Glomerular visceral epithelial cell (primary cell): ENCODE results near the gene HOXB13.

Experiments used
- DNase-seq: peaks from one replicate; pipeline ENCODE4 v3.0.0-alpha.2; 2016; ENCODE audit errors: extremely low spot score

HOXB13 gene

DNA sequence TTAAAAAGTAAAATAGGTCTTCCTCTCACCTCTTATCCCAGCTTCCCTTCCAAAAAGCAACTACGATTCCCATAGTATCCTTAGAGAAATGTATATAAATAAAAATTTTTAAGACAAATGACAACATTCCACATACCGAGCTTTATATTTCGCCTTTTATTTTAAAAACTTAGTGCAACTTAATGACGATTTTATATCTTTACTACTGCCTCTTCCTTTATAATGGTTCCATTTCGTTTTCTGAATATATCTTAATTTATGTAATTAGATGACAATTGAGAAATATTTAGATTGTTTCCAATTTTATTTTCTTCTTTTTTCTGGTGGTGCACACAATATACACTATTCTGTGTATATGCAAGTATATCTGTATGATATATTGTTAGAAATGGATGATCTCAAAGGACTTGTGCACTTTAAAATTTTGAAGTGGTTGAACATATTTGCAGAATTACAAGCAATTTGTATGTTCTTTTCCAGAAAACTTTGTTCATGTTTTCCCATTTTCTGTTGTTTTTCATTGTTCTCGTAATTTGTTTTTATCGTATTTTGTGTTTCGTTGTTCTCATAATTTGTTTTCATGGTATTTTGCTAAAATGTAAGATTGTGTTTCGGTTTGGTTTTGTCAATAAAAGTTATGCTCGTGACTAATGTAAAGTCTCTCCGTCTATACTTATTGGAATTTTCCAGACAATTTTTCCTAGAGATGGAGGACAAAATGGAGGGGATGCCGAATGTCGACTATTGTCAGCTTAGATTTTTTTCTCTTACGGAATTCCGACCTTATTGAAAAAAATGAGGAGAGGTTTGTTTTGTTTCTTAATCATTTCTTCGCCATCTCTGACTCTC is 20.4 kb upstream of the HOXB13 start:
- no peak for DNase-seq

DNA sequence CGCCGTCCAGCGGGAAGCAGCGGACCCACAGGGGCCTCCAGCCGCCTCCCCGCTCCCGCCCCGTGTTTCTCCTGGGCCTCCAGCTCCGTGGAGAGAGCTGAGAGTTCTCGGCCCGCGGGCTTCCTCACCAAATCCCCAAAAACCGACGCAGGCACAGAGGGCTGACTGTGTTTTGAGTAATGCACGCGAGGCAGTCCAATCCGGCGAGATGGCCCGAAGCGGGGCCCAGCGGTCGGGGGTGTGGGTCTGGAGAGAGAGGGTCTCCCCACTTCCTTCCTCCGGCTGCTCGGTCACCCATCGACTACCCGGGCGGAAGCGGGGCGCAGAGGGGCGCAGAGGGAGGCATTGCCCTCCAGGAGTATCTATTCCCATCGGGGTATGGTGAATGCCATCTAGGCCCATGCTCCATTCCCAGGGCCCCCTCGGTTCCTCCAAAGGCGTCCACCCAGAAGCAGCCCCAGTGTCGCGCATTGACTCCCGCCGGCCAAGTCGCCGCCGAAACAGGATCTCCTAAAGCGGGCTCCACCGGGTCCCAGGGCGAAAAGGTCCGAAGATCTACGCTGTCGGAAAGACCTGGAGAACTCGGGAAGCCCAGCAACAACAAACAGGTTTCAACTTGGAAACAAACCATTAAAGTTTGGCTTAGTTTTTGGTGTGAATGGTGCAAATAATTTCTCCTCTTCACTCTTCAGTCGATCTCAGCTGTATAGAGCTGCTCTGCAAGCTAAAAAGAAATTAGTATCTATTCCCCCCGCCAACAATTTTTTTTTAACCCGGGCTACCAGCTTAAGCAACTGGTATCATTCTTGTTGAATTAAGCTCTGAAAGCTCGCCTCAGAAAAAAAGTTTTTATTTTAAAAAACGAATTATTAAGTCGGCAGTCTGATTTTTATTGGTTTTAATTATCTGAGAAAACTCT is 19.2 kb upstream of the HOXB13 start:
- no peak for DNase-seq

DNA sequence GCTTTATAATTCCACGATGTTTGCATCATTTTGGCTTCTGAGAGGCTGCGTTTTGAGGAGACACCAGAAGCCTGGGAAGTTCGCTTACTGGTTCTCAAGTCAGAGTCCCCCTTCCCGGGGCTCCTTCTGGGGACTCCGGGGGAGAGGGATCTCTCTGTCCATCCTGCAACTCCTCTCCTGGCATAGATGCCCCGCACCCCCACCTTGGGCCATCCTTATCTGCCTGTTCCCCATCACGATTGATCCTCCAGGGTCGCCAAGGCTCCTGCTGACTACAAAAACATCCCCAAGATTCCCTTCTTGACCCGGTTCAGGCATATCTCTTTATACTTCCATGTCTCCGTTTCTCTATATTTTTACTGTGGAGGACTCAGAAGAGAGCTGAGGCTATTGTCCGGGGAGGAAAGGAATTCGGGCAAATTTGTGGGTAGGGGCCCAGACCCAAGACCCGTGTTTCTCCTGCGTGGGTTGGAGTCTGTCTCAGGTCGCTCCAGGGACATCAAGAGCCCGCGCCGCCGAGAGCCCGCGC is 18.4 kb upstream of the HOXB13 start:
- no peak for DNase-seq

DNA sequence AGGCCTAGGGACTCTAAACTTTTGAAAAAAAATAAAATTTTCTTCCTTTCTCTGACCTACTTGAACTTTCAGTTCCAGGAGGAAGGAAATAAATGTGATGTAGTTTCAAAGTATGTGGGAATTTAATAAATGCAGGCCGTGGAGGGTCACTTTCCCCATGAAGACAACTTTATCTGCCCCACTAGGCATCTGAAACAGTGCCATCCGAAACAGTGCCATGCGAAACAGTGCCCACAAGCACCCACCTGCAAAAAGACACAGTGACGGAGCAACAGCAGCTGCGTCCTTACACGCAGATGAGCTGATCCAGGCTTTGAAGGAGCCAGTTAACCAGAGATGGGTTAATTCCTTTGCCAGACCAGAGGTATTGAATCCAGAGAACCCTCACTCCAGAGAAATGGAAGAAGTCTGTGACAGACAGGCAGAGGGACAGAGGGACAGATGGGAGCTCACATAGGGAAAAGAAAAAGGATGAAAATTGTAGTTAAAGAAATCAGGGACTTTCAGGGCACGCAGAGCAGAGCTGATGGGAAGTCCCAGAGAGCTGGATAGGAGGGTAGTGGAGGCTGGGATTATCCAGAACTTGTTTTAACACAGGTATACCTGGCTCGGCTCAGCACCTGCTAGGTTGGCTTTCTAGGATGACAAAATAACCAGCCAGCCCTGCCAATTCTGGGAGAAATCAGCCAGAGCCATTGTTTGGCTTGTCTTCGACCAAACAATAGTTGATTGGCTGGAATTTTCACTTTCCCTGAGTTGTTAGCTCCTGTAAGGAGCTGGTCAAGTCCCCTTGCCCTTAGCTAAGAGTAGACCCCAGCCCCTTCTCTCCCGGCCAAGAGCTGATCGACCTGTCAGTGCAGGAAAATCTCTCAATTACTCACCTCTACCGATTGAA is 17.1 kb upstream of the HOXB13 start:
- no peak for DNase-seq

DNA sequence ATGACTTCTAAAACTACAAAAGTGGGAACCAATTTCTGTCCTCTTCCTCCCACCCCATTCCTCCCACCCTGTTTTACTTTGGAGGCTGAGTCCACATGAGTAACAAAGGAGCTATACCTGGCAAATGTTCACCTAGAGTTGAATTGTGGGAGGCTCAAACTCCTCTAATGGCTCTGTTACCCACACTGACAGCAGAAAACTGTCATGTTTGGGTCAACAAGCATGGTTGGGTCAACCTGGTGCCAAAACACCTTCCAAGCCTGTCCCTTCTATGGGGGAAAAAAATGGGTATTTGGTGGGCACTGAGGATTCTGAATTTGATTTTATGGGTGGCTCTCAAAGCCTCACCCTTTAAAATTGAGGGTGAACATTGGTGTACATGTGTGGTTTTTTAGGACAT is 12.0 kb upstream of the HOXB13 start:
- DNase-seq, result no peak

DNA sequence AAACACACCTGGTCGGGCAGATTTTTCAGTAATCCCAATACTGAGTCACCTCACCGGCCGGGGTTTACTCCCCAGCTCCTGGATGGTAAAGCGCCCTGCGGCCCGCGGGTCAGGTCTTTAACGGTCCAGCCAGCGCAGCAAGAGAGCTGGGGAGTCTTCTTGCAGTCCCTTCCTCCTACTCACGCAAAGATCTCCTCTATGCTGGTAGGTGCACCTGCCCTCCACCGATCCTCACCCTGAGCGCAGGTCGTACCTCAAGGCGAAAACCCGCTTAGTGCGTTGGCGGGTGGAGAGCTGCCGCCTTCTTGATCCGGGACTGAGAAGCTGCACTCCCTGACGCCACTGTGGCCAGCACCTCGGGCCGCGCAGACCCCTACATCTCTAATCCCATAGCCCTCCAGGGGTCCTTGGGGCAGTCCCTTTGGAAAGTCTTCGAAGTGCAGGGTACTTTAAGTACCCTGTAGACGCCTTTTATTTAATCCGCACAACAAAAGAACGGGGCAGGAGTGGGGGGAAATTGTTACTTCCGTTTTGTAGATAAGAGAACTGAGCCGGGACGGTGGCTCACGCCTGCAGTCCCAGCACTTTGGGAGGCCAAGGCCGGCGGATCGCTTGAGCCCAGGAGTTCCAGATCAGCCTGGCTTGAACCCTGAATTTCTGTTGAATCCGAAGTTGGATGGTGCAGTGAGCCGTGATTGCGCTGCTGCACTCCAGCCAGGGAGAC is 10.4 kb upstream of the HOXB13 start:
- DNase-seq, result no peak

DNA sequence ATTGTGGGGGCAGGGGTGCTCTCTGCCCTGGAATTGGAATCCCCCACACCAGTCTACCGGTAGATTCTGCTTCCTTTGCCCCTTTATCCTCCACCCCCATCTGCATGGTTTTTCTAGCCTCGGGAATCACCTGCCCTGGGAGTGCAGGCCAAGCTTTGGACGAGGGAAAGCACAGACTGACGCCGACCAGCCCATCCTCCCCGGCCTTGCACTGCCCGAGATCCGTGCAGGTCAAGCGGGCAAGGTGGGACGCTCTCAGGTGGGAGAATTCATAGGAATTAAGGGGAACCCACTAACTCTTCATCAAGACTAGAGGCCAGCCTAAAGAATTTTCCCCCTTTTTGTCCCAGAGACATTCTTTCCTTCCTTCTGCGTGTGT is 9.9 kb upstream of the HOXB13 start:
- DNase-seq, result no peak

DNA sequence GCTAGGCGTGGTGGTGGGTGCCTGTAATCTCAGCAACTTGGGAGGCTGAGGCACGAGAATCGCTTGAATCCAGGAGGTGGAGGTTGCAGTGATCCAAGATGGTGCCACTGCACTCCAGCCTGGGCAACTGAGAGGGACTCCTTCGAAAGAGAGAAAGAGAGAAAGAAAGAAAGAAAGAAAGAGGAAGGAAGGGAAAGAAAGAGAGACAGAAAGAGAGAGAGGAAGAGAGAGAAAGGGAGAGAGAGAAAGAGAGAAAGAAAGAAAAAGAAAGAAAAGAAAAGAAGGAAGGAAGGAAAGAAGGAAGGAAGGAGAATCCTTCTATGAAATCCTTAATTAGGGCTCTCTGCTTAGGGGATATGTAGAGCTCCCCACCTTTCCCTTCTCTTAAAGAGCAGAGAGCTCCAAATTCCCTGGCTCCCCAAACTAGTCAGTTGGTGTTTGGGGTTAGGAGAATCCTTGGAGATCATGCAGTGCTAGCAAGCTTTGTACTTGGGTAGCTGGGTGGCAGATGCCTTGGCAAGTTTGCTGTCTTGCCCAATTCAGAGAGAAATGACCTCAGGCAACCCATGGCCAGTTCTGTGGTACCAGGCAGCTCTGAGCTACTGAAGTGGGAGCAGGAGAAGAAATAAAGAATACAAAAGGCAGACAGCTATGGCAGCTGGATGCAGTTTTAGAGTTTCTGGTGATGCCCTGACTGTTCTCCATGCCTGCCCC is 8.9 kb upstream of the HOXB13 start:
- DNase-seq, result no peak

DNA sequence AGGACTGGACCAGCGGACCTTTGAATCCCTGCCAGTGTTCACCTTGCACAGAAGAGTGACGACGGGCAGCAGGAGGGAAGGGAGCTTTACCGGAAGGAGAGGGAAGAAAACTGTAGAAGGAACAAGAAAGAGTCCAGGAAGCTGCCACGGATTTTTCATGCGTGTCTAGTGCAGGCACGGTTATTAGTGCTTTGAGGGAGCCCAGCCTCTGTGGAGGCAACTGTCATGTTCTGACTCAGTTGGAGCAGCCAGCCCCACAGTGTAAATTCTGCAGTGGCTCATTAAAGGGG is 6.5 kb upstream of the HOXB13 start:
- no peak for DNase-seq

DNA sequence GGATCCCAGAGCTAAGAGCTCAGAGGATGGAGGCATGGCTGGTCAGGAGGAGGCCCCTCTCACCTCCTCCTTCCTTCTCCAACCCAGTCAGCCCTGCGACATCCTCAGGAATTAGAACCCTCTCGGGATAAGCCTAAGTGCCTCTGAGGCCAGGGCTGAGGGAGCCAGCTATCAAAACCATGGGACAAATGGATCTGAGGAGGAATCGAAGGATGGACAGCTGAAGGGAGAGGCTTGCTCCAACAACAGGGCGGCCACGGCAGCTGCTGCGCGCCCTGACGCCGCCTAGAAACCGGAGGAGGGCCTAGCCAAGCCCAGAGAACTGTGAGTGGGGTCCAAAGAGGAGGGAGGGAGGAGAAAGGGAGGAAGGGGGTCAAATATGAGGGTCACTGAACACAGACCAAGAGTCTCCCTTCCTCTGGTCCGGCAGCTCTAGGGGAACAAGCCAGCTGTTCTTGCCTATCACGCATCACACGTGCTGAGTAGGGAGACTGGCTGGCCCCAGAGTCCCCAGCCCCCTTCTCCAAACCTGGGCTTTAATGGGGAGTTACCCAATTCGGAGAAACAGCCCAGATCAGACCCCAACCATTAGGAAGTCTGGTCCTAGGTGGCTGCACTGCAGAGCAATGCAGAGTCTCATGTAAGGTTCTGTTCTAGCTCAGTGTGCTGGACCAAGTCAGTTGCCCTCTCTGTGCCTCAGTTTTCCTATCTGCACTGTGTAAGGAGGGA is 5.9 kb upstream of the HOXB13 start:
- DNase-seq, result no peak

DNA sequence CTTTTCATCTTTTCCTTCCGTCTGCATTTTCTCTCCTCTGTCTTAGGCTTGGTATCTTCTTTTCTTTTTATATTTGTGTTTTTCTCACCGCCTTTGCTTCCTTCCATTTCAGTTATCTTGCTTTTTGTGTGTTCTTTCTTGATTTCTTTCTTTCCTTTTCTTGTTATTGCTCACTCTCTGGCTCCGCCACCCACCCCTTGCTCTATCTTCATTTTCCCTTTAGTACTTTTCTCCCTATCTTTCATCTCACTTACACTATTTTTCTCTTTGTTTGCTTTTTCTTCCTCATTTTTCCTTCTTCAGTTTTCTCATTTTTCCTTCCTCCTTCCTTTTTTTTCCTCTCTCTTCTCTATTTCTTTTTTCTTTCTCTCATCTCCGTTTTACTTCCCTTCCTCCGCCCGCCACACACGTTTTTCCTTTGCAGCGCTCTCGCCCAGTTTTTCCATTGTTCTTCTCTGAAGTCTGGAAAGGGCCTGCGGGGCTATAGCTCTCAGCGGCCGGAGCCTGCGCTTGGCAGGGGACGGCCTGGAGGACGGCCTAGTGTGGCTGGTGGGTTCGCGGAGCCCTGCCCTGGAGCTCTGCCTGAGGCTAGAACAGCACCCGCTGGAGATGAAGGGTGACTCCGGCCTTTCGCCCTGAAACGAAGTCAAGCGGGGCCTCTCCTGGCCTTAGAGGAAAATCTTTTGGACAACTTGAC is 5.2 kb upstream of the HOXB13 start:
- no peak for DNase-seq

DNA sequence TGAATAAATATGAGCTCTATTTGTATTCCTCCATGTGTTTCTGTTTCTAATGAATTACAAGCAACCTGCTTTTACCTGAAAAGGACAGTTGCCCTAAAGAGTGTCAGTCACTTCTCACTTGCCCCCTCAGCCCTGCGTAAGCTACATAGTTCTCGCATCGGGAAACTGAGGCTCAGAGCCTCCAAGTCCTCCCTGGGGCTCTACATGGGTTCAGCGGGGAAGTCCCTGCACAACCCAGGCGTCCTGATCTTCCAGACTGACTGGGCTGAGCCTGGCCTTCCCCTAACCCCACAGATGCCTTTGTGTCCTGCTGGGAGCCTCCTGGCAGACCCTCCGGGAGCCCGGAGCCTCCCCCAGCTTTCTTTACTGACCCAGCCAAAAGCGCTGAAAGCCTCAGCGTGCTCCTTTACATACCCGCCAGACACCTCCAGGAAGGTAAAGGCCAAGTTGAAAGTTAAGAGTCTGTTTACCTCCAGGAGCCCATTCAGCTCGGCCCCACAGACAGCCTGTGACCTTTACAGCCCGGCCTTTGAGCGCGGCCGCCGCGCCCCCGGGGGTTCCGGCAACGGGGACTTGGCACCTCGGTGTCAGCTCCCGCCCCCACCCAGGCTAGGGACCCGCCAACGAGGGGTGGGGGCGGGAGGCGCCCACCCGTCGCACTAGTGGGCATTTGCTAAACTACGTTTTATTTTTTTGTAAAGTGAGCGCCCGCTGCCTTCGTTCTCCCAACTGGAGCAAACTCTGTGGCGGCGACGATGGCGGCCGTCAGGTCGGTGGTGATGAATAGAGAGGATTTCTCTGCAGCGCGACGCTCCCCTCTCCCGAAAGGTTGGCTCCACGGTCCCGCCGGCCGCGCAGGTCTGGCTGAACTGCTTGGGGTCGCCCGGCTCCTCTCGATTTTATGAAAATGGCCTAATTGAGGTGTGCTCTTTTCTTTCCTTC is 4.4 kb upstream of the HOXB13 start:
- no peak for DNase-seq

DNA sequence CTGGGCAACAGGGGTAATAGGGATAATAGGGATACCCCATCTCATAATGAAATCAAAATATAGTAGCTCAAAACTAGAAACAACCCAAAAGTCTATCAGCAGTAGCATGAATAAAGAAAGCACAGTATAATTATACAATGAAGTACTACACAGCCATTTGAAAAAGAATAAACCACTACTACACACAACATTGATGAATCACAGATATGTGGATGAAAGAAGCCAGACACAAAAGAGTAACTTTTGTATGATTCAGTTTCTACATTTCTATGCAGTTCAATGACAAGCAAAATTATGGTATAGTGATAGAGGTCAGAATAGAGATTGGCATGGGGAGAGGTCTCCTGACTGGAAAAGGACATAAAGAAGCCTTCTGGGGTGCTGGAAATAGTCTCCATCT is 2.8 kb upstream of the HOXB13 start:
- no peak for DNase-seq

DNA sequence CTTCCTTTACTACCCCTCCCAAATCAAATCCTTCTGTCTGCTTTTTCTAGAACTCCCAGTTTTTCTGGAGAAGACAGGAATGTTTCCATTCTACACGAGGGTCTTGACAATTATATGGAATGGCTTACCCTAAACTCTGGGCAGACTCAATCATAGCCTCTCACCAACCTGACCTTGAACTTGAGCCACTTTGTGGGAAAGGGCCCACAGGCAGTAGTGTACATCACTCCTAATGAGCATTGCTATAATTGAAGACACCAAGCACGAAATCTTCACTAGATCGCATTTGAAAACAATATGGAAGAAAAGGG is 1.6 kb upstream of the HOXB13 start:
- DNase-seq, result no peak

DNA sequence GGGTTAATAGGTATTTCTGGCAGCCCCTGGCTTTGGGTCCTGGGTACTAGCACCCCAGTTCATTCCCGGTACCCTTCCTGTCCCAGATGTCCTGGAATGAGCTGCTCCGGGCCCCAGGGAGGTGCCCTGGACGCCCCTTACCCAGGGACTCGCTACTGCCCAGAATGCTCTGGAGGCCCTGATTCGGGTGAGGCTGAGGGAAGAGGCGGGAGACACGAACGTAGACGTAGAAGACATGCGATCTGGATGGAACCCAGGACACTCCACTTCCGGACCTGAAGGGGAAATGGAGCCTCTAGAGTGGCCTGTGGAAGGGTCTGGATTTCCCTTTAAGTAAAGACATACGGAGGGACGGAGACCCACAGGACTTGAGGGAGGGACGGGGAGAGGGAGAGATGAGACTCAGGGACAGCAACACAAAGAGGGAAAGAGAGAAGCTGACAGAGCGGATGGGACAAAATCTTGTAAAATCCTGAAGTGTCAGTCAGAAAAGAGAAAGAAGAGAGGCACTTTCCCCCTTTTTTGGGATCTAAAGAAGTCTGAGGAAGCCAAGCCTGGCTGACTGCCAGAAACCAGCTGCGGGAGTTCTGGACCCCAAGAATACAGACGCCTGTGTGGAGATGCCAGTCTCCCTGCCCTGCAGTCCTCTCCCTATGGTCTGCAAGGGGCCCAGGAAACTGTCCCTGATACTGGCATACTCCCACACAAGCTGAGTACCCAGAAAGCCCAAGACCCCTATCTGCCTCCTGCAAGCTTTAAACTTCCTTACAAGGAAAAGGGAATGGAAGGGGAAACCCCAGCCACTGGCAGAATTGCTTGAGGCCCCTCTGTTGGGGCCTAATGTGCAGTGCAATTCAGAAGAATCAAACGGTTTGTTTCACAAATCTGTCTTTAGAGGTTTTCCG is 1.0 kb upstream of the HOXB13 start:
- DNase-seq, result no peak

DNA sequence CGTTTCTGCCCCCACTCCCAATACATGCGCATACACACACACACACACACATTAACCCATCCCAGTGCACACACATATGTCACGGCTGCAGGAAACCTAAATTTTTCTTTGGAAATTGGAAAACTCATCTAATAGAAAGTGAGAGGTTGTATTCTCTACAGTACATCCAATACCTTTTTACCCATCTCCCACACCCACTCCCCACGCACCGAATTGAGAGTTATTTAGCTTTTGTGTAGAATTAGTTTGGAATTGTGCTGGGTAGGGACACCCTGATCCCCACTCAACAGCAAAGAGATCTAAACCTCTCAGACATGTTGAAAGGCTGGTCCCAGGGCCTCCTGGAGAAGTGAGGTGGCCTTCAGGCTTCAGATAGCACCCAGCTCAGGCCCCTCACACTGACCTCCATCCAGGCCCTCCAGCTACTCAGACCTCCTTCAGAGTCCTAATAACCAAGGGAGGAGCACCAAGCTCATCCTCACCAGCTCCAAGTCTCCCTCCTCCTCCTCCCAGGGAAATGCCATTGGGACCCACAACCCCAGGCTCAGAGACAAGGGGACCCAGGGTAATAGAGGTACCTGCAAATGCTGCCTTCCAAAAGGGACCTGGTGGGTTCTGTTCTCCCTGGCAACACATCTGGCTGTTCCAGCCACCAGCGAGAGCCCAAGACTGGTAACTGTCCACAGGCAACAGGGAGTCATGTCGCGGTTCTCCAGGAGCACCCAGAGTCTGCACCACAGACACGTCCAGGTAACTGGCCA is 955 bp downstream of the HOXB13 start:
- no peak for DNase-seq

DNA sequence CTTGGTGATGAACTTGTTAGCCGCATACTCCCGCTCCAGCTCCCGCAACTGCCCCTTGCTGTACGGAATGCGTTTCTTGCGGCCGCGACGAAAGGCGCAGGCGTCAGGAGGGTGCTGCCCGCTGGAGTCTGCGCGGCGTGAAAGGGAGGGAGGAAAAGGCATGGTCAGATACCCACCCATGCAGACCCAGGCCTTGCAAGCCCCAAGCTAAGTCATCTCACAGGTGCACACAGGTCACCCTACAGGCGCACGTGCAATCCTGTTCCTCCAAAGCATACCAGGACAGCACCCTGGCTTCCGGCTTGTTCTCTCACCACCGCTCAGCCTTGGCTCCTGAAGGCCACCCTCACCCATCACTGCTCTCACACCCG is 1.6 kb downstream of the HOXB13 start:
- DNase-seq, result no peak
